CD4-positive, alpha-beta T cell treated with Interleukin-15 for 4 hours (primary cell): Measurements from ENCODE around the gene ALDH1B1.
"Not testable (repeated sequence)": the region's sequence is repeated elsewhere in the genome, so short reads cannot be mapped to it uniquely, and the experiment has no call there.

Source experiments
- DNase-seq: peaks from one replicate; pipeline ENCODE4 v3.0.0-alpha.2; 2020; ENCODE audit warnings: low spot score

Gene ALDH1B1

GRCh38 chr9:38387066-38387465, 5.4 kb upstream of the ALDH1B1 start:
- no peak for DNase-seq

- no peak for DNase-seq
These were observed 4.8 kb upstream of the ALDH1B1 start for GRCh38 chr9:38387751-38388150.

- no peak for DNase-seq
These were observed 3.9 kb upstream of the ALDH1B1 start for GRCh38 chr9:38388283-38389223.

GRCh38 chr9:38389313-38389712, 3.2 kb upstream of the ALDH1B1 start:
- no peak for DNase-seq

GRCh38 chr9:38390442-38390841, 2.1 kb upstream of the ALDH1B1 start:
- no peak for DNase-seq

GRCh38 chr9:38390851-38391250, 1.7 kb upstream of the ALDH1B1 start:
- no peak for DNase-seq

- no peak for DNase-seq
These were observed 1.0 kb upstream of the ALDH1B1 start for GRCh38 chr9:38391278-38392118.

GRCh38 chr9:38393128-38393796, 760 bp downstream of the ALDH1B1 start:
- DNase-seq = no peak

GRCh38 chr9:38394416-38394815, 1.9 kb downstream of the ALDH1B1 start:
- no peak for DNase-seq

GRCh38 chr9:38395653-38396370, 3.3 kb downstream of the ALDH1B1 start:
- no peak for DNase-seq

GRCh38 chr9:38396371-38396671, 3.8 kb downstream of the ALDH1B1 start:
- DNase-seq = no peak

GRCh38 chr9:38399191-38399590, 6.7 kb downstream of the ALDH1B1 start:
- not testable (repeated sequence) for DNase-seq

GRCh38 chr9:38401994-38402393, 9.5 kb downstream of the ALDH1B1 start:
- no peak for DNase-seq

- DNase-seq = no peak
These were observed 11.8 kb downstream of the ALDH1B1 start for GRCh38 chr9:38404314-38404713.

- DNase-seq = no peak
These were observed 13.3 kb downstream of the ALDH1B1 start for GRCh38 chr9:38405785-38406184.

GRCh38 chr9:38406476-38407186, 14.1 kb downstream of the ALDH1B1 start:
- no peak for DNase-seq

- DNase-seq = no peak
These were observed 16.2 kb downstream of the ALDH1B1 start for GRCh38 chr9:38408719-38409118.

- no peak for DNase-seq
These were observed 20.2 kb downstream of the ALDH1B1 start for GRCh38 chr9:38412751-38413150.

- DNase-seq = no peak
These were observed 20.8 kb downstream of the ALDH1B1 start for GRCh38 chr9:38413283-38413682.

GRCh38 chr9:38414040-38414723, 21.7 kb downstream of the ALDH1B1 start:
- no peak for DNase-seq

GRCh38 chr9:38415856-38416255, 23.4 kb downstream of the ALDH1B1 start:
- DNase-seq = no peak
